ENCODE measurements around the gene EGFL8.

GRCh38 chr6:32198866-32199265 lies 34.5 kb downstream of the EGFL8 start:
- TF ChIP-seq CTCF (IDR thresholded peaks at IDR 0.05) (no peak), POLR2A (IDR thresholded peaks at IDR 0.05) (no peak)
